Measurements from ENCODE around the gene DNAL4. TPM values are rescaled to one million over a fixed set of nuclear protein-coding genes. Genes with fewer than 3 reads are reported as not detected.

Gene DNAL4
- total RNA-seq, 2 donors from 2014 or later = 8.8 to 10.8 TPM

DNA sequence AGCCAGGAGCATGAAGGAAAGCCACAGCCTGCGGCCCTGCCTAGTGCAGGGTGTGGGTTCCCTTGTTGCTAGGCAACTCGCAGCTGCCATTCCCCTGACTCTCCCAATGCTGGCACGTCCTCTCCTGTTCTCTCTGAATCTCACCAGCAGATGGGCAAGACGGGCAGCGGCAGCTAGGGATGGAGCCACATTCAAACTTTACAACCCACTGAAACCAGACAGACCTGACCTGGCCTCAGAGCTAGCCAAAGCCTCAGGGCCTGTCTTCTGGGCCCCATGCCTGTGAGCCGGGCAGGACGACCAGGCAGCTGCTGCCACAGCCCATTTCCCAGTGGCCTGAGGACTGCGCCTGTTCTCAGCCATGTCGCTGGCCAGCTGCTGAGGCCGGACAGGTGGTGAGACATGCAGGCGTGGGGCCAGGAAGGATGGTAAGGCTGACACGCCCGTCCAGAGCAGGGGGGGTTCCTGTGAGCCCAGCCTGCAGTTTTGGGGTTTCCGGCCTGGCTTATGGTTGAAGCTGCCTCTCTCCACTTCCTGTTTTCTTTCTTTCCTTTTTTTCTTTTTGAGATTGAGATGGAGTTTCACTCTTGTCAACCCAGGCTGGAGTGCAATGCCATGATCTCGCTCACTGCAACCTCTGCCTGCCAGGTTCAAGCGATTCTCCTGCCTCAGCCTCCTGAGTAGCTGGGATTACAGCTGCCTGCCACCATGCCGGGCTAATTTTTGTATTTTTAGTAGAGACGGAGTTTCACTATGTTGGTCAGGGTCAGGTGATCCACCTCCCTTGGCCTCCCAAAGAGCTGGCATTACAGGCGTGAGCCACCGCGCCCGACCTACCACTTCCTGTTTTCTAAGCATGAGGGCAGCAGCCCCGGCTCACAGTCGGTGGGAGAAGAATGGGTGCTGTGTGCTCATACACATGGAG is 42.3 kb downstream of the DNAL4 start:
- no peak for ATAC-seq
- DNase-seq = peak; percentile 54
- intact Hi-C loops (cut with DNase I) = no loop called here

- DNase-seq (no peak), ATAC-seq (no peak)
- intact Hi-C loops (cut with DNase I) = no loop called here
Observed at GRCh38 chr22:38751066-38751421, 42.9 kb downstream of the DNAL4 start.

GRCh38 chr22:38750638-38751037 is 43.3 kb downstream of the DNAL4 start:
- intact Hi-C loops (cut with DNase I) = no loop called here
- no peak for ATAC-seq
- DNase-seq = no peak

GRCh38 chr22:38750104-38750503 is 43.8 kb downstream of the DNAL4 start:
- intact Hi-C loops (cut with DNase I) = no loop called here
- no peak for DNase-seq
- no peak for ATAC-seq

GRCh38 chr22:38748487-38749136 is 45.3 kb downstream of the DNAL4 start:
- ATAC-seq (no peak), DNase-seq (no peak)
- intact Hi-C loops (cut with DNase I) = loop anchor here in 1 of 2 donors (5.0 kb wide), 1 partner anchor 36 kb away; no protein-coding TSS in a partner anchor

GRCh38 chr22:38745676-38746460 is 48.1 kb downstream of the DNAL4 start:
- intact Hi-C loops (cut with DNase I) = loop anchor here in 1 of 2 donors (5.0 kb wide), 1 partner anchor 34 kb away; no protein-coding TSS in a partner anchor
- DNase-seq (no peak), ATAC-seq (no peak)

- ATAC-seq (no peak), DNase-seq (no peak)
- intact Hi-C loops (cut with DNase I) = loop anchor here in 1 of 2 donors (5.0 kb wide), 1 partner anchor 33 kb away; no protein-coding TSS in a partner anchor
Observed at GRCh38 chr22:38744981-38745380, 49.0 kb downstream of the DNAL4 start.

DNA sequence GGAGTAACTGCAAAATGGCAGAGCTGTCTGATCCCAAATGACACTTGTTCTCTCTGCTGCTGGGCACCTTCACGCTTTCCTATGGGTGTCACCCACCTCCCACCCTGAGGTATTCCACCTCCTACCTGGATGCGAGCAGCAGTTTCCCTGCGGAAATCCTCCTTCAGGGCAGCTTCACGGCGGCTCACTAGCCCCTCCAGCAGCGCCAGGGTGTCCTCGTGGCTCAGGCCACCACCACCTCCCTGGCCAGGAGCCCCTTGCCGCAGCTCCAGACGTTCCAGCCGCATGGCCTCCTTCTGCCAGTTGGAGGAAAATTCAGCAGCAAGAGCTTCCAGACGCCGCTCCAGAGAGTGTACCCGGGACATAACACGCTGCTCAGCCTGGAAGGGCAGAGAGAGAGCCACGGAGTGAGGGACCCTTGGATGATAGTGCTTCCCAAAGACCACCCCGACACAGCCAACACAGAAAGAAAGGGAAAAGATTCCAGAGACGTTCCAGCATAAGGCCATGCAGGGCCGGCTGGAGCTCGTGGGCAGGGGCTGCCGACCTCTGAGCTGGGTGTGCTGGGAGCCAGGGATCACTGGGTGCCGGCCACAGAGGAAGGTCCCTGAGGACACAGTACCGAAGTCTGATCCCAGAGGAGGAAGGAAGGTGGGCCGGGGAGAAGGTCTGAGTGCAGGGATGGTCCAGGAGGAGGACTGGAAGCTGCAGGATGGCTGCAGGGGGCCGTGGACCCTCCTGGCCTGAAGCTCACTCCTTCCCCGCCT is 51.6 kb downstream of the DNAL4 start:
- intact Hi-C loops (cut with DNase I) = no loop called here
- ATAC-seq = no peak
- no peak for DNase-seq

DNA sequence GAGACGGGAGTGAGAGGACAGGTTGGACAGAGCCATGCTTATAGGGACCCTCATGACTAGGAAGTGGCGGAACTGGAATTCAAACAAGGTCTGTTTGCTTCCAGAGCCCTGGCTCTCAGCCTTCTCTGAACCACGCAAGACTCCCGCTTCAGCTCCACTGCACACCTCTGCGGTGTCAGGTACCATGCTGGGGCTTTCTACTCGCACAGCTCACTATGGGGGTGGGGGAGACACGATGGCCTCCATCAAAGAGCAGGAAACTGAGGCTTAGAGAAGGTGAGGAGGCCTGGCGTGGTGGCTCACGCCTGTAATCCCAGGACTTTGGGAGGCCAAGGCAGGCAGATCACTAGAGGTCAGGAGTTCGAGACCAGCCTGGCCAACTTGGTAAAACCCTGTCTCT is 52.4 kb downstream of the DNAL4 start:
- intact Hi-C loops (cut with DNase I) = no loop called here
- ATAC-seq = no peak
- DNase-seq = no peak

DNA sequence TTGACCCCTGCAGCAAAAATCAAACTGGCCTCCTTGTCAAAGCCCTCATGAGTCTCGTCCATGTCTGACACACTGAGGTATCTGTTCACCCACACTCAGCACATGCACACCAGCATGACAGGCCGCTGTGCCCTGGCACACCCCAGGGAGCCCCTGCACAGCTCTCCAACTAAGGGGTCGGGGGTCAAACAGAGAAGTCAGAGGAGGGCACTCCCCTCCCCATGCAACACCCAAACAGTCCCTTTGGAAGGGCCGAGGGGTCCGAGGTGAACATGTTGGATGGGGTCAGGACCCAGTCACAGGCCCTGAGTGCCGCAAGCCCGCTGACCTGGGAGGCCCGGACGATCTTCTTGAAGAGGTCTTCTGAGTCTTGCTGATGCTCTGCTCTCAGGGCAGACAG is 52.8 kb downstream of the DNAL4 start:
- DNase-seq = no peak
- ATAC-seq = no peak
- intact Hi-C loops (cut with DNase I) = no loop called here

DNA sequence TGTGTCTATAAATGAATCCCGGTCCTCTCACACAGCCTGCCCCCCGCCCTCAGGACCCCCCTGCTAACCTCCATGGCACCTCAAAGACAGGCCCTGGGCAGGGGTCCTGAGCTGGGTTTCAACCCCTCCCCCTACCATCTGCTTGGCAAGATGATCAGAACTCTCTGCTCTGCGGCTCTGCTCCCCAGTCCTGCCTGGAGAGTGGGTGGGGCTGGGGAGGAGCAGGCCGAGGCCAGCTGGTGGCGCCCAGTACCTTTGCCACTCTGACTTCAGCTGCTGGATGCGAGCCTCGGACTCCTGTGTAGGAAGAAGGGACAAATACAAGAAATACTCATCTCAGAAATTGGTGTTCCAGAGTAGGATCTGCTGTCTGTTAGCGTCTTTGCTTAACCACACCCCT is 53.2 kb downstream of the DNAL4 start:
- ATAC-seq = no peak
- intact Hi-C loops (cut with DNase I) = no loop called here
- no peak for DNase-seq

DNA sequence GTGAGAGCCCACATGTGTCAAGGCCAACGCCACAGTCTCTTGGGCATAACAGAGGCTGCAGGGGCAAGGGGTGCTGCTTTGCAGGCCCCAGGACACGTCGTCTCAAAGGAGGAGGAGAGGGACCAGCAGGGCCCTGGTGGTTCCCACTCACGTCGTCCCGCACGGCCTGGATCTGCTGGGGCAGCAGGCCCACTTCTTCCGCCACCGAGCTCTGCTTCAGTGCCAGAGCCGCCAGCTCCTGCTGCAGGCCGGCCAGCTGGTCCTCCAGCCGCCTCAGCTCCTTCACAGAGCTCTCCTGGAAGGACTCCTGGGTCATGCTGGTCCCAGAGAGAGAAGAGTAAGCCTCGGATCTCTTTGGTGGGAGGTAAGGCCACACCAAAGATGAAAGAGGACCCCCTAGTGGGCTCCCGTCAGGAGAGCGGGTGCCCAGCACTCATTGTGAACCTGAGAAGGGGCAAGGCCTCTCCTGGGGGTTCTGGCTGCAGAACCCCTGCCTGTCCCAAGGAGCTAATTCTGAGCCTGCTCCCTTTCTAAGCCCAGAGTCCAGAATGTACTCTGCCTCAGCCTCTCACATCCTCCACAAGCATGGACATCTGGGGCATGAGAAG is 53.7 kb downstream of the DNAL4 start:
- DNase-seq (no peak), ATAC-seq (no peak)
- intact Hi-C loops (cut with DNase I) = no loop called here

GRCh38 chr22:38739300-38740055 is 54.5 kb downstream of the DNAL4 start:
- intact Hi-C loops (cut with DNase I) = no loop called here
- ATAC-seq = peak in 1 of 2 donors; percentile 23
- no peak for DNase-seq

DNA sequence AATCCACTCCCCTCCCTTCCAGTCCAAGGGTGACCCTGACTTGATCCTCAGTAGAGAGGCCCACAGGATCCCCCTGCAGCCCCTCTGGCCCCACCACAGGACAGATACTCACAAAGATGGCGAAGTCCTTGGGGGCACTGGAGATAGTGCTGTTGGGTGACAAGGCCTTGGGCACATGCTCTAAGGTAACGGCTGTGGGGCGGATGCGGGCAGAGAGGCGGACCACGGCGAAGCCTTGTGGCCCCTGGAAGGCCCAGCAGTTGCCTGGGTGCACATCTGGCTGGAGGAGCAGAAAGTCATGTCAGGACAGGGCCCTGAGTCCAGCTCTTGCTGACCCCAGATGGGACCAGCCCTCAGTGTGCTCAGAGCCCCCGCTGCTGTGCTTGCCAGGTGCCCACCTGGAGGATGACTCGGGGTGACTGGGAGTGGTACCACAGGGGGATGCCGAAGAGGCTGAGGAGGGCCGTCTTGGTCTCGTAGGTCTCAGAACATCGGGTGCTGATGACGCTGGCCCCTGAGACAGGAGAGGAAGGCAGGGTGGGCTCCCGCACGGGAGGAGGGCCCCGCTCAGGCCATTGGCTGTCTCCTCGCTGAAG is 55.4 kb downstream of the DNAL4 start:
- intact Hi-C loops (cut with DNase I) = no loop called here
- DNase-seq = no peak
- ATAC-seq = no peak

- peak; percentile 18 for DNase-seq
- ATAC-seq = no peak
- intact Hi-C loops (cut with DNase I) = no loop called here
Observed at GRCh38 chr22:38737302-38738060, 56.5 kb downstream of the DNAL4 start.

- ATAC-seq = no peak
- no peak for DNase-seq
- intact Hi-C loops (cut with DNase I) = no loop called here
Observed at GRCh38 chr22:38736257-38736570, 57.7 kb downstream of the DNAL4 start.
